Neural progenitor cell (in vitro differentiated cells): ENCODE measurements around the gene HAT1.

Experiments used
- EZH2 ChIP-seq: fragments of 200-600 bp; sonication (generic); IDR thresholded peaks from 2 replicates; pipeline ENCODE4 v1.6.1; 2017; ENCODE audit warnings: antibody characterized with exemption, mild to moderate bottlenecking, moderate library complexity
- TF ChIP-seq, protein P1 (sequence below): fragments of 200-600 bp; sonication (generic); IDR thresholded peaks from 2 replicates; pipeline ENCODE4 v1.5.1; 2017; ENCODE audit warnings: antibody characterized with exemption, mild to moderate bottlenecking

DNA sequence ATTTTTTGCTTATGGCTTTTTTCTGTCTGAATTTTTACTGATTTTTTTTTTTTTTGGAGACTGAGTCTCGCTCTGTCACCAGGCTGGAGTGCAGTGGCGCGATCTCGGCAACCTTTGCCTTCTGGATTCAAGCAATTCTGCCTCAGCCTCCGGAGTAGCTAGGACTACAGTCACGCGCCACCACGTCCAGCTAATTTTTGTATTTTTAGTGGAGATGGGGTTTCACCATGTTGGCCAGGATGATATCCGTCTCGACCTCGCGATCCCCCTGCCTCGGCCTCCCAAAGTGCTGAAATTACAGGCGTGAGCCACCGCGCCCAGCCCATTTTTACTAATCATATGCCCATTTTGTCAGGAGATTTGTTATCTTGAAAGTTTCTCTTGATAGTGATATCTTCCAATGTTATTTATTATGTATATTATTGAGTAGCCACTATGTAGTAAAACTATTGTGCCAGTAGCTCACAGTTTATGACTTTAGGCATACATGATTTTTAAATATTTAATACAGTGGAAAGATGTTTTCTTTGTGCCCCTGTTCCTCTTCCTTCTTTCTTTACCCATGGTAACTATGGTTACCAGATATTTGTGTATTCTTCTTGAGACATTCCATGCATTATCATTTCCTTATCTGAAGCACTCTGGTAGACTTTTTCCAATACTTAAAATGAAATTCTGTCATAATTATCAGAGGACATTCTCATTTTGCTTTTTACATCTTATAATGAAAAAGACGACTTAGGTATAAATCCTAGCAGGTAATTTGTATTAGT is 2.1 kb downstream of the HAT1 start:
- TF ChIP-seq, protein P1, sequence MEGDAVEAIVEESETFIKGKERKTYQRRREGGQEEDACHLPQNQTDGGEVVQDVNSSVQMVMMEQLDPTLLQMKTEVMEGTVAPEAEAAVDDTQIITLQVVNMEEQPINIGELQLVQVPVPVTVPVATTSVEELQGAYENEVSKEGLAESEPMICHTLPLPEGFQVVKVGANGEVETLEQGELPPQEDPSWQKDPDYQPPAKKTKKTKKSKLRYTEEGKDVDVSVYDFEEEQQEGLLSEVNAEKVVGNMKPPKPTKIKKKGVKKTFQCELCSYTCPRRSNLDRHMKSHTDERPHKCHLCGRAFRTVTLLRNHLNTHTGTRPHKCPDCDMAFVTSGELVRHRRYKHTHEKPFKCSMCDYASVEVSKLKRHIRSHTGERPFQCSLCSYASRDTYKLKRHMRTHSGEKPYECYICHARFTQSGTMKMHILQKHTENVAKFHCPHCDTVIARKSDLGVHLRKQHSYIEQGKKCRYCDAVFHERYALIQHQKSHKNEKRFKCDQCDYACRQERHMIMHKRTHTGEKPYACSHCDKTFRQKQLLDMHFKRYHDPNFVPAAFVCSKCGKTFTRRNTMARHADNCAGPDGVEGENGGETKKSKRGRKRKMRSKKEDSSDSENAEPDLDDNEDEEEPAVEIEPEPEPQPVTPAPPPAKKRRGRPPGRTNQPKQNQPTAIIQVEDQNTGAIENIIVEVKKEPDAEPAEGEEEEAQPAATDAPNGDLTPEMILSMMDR = no peak
- TF ChIP-seq EZH2 = no peak
